ENCODE results near the gene IL3RA. TPM values are rescaled to one million over a fixed set of nuclear protein-coding genes. Genes with fewer than 3 reads are reported as not detected.
"Not testable (repeated sequence)": the region's sequence is repeated elsewhere in the genome, so short reads cannot be mapped to it uniquely, and the experiment has no call there.

Gene IL3RA
- total RNA-seq, 4 donors from 2014 or later: 5.0 to 19.1 (median 11.4) TPM

GRCh38 chrX:1360171-1360570, 23.6 kb downstream of the IL3RA start:
- Histone ChIP-seq H3K36me3 (peaks cover 23 to 90% (median 38%) of the 10 kb centered on the region in 4 donors), H3K9me3 (peaks cover 0 to 10% (median 8%) of the 10 kb centered on the region in 4 donors), H3K27me3 (no peaks in the 10 kb centered on the region), H3K4me3 (no peak overlapping the region), H3K4me1 (peaks cover 0 to 4% (median 3%) of the 10 kb centered on the region in 4 donors), H3K27ac (replicated peaks in 1 of 4) (no peak overlapping the region)
- TF ChIP-seq CTCF (IDR thresholded peaks at IDR 0.05): no peak
- TF ChIP-seq POLR2A (IDR thresholded peaks at IDR 0.05; ENCODE audit: low read depth): no peak
- no peak for TF ChIP-seq POLR2AphosphoS5 (IDR thresholded peaks at IDR 0.05)
- no peak for TF ChIP-seq EP300 (IDR thresholded peaks at IDR 0.05)
- intact Hi-C loops (cut with DNase I): no loop called here
- no peak for DNase-seq (ENCODE audit: extremely low spot score)
- WGBS: 77% methylated on average over 2 of the region's 2 CpGs

- peaks cover 0 to 10% (median 8%) of the 10 kb centered on the region in 4 donors for H3K9me3 ChIP-seq
- no peak overlapping the region for H3K4me3 ChIP-seq
- peaks cover 23 to 84% (median 38%) of the 10 kb centered on the region in 4 donors for H3K36me3 ChIP-seq
- DNase-seq (ENCODE audit: extremely low spot score): no peak
- TF ChIP-seq POLR2AphosphoS5 (IDR thresholded peaks at IDR 0.05) (no peak), POLR2A (IDR thresholded peaks at IDR 0.05; ENCODE audit: low read depth) (no peak), EP300 (IDR thresholded peaks at IDR 0.05) (no peak), CTCF (IDR thresholded peaks at IDR 0.05) (no peak)
- intact Hi-C loops (cut with DNase I): no loop called here
- no peaks in the 10 kb centered on the region for H3K27me3 ChIP-seq
- 79% methylated on average over 12 of the region's 12 CpGs for WGBS
- no peaks in the 10 kb centered on the region for H3K4me1 ChIP-seq
- H3K27ac ChIP-seq (replicated peaks in 1 of 4): no peak overlapping the region
Measured at GRCh38 chrX:1361275-1361674, 24.7 kb downstream of the IL3RA start.

GRCh38 chrX:1361910-1362309, 25.3 kb downstream of the IL3RA start:
- Histone ChIP-seq H3K4me1 (no peaks in the 10 kb centered on the region), H3K4me3 (no peak overlapping the region), H3K27me3 (no peaks in the 10 kb centered on the region), H3K9me3 (peaks cover 0 to 10% (median 8%) of the 10 kb centered on the region in 4 donors), H3K27ac (replicated peaks in 1 of 4) (no peak overlapping the region), H3K36me3 (peaks cover 23 to 79% (median 38%) of the 10 kb centered on the region in 4 donors)
- intact Hi-C loops (cut with DNase I): no loop called here
- DNase-seq (ENCODE audit: extremely low spot score): no peak
- TF ChIP-seq CTCF (IDR thresholded peaks at IDR 0.05): no peak
- TF ChIP-seq POLR2AphosphoS5 (IDR thresholded peaks at IDR 0.05): no peak
- TF ChIP-seq EP300 (IDR thresholded peaks at IDR 0.05): no peak
- no peak for TF ChIP-seq POLR2A (IDR thresholded peaks at IDR 0.05; ENCODE audit: low read depth)
- WGBS: 84% methylated on average over 2 of the region's 2 CpGs

GRCh38 chrX:1366363-1366762, 29.8 kb downstream of the IL3RA start:
- no CpG with 5 or more reads among the region's 63 CpGs for WGBS
- H3K4me1 ChIP-seq; H3K27ac ChIP-seq (replicated peaks in 1 of 4); H3K27me3 ChIP-seq; H3K9me3 ChIP-seq; intact Hi-C loops (cut with DNase I); DNase-seq (ENCODE audit: extremely low spot score); H3K4me3 ChIP-seq: not testable (repeated sequence)
- H3K36me3 ChIP-seq: peaks cover 9 to 47% (median 24%) of the 10 kb centered on the region in 4 donors

GRCh38 chrX:1368385-1368698, 31.8 kb downstream of the IL3RA start:
- DNase-seq (ENCODE audit: extremely low spot score): no peak
- TF ChIP-seq POLR2A (IDR thresholded peaks at IDR 0.05; ENCODE audit: low read depth): no peak
- TF ChIP-seq CTCF (IDR thresholded peaks at IDR 0.05): no peak
- no peak for TF ChIP-seq EP300 (IDR thresholded peaks at IDR 0.05)
- no peak for TF ChIP-seq POLR2AphosphoS5 (IDR thresholded peaks at IDR 0.05)
- no peaks in the 10 kb centered on the region for H3K27me3 ChIP-seq
- no peaks in the 10 kb centered on the region for H3K9me3 ChIP-seq
- intact Hi-C loops (cut with DNase I): no loop called here
- no peaks in the 10 kb centered on the region for H3K4me1 ChIP-seq
- peaks cover 9 to 27% (median 20%) of the 10 kb centered on the region in 4 donors for H3K36me3 ChIP-seq
- WGBS: 87% methylated on average over 4 of the region's 4 CpGs
- no peak overlapping the region for H3K27ac ChIP-seq (replicated peaks in 1 of 4)
- no peak overlapping the region for H3K4me3 ChIP-seq
